HepG2 (cell line): Measurements from ENCODE around the gene C1QTNF3. TPM values are rescaled to one million over a fixed set of nuclear protein-coding genes. Genes with fewer than 3 reads are reported as not detected.

ENCODE experiments used
- BRD4 ChIP-seq: sonication (generic); formaldehyde crosslinking; IDR thresholded peaks from 2 replicates; pipeline ENCODE4 v1.4.0; 2020; ENCODE audit warnings: missing genetic modification reagents
- CEBPB ChIP-seq: IDR thresholded peaks from 2 replicates; pipeline ENCODE4 v1.6.1; 2011; ENCODE audit warnings: low read depth, low read length, improper control_type of control experiment, borderline replicate concordance
- CHD4 ChIP-seq: fragments of 200-600 bp; sonication (generic); IDR thresholded peaks from 2 replicates; pipeline ENCODE4 v1.7.0; 2017; ENCODE audit warnings: mild to moderate bottlenecking, low read length, borderline replicate concordance
- KDM5A ChIP-seq: fragments of 200-600 bp; sonication (generic); IDR thresholded peaks from 2 replicates; pipeline ENCODE4 v1.7.0; 2018; ENCODE audit warnings: antibody characterized with exemption, mild to moderate bottlenecking, low read length, borderline replicate concordance
- KDM6A ChIP-seq: IDR thresholded peaks from 2 replicates; pipeline ENCODE4 v1.6.1; 2016; ENCODE audit warnings: low read depth
- KMT2A ChIP-seq: sonication (generic); formaldehyde crosslinking; IDR thresholded peaks from 2 replicates; pipeline ENCODE4 v1.4.0; 2020; ENCODE audit warnings: missing genetic modification reagents
- MAX ChIP-seq: IDR thresholded peaks from 2 replicates; pipeline ENCODE4 v1.6.1; 2012; ENCODE audit warnings: inconsistent platforms
- PHF8 ChIP-seq: sonication (generic); formaldehyde crosslinking; IDR thresholded peaks from 2 replicates; pipeline ENCODE4 v1.5.0; 2020; ENCODE audit warnings: missing genetic modification reagents
- THYN1 ChIP-seq: sonication (generic); formaldehyde crosslinking; IDR thresholded peaks from 2 replicates; pipeline ENCODE4 v1.8.1; 2023; ENCODE audit warnings: low read depth, mild to moderate bottlenecking, moderate library complexity, missing genetic modification reagents, borderline replicate concordance
- ZBTB14 ChIP-seq: sonication (generic); formaldehyde crosslinking; IDR thresholded peaks from 2 replicates; pipeline ENCODE4 v1.4.0; 2020; ENCODE audit warnings: missing genetic modification reagents
- ZBTB34 ChIP-seq: sonication (generic); formaldehyde crosslinking; IDR thresholded peaks from 2 replicates; pipeline ENCODE4 v1.8.0; 2022; ENCODE audit warnings: mild to moderate bottlenecking, missing genetic modification reagents
- ZBTB37 ChIP-seq: sonication (generic); formaldehyde crosslinking; IDR thresholded peaks from 2 replicates; pipeline ENCODE4 v1.4.0; 2020; ENCODE audit warnings: mild to moderate bottlenecking, missing genetic modification reagents
- ZNF17 ChIP-seq: sonication (generic); formaldehyde crosslinking; IDR thresholded peaks from 2 replicates; pipeline ENCODE4 v1.5.0; 2020; ENCODE audit warnings: mild to moderate bottlenecking, missing genetic modification reagents
- ZNF251 ChIP-seq: sonication (generic); formaldehyde crosslinking; IDR thresholded peaks from 2 replicates; pipeline ENCODE4 v1.9.0; 2021; ENCODE audit warnings: mild to moderate bottlenecking, missing genetic modification reagents
- ZNF256 ChIP-seq: sonication (generic); formaldehyde crosslinking; conservative IDR thresholded peaks from 2 replicates; pipeline ENCODE4 v1.4.0; 2020; ENCODE audit warnings: missing genetic modification reagents
- ZNF407 ChIP-seq: sonication (generic); formaldehyde crosslinking; IDR thresholded peaks from one replicate; pipeline ENCODE4 v1.5.1; 2020; ENCODE audit warnings: mild to moderate bottlenecking, missing genetic modification reagents; ENCODE audit errors: not compliant biosample characterization
- ZNF790 ChIP-seq: sonication (generic); formaldehyde crosslinking; IDR thresholded peaks from 2 replicates; pipeline ENCODE4 v1.8.0; 2022; ENCODE audit warnings: missing genetic modification reagents, mild to moderate bottlenecking, borderline replicate concordance
- polyA plus RNA-seq, 8 experiments: library from polyadenylated mRNA; depleted of rRNA in 3 of 8; stranded (reverse) in 7 of 8; unstranded in 1 of 8; fragments of >200 nt; fragmentation: Illumina TruSeq in 4 of 8; extraction: Trizol in 4 of 8; gene quantifications; 2 replicates each; pipeline versions ENCODE4 v1.2.1 to v1.2.3, GENCODE V29; 2011 to 2016; ENCODE audit warnings: low read depth in 4 of 8, missing spikeins in 1 of 8, mixed read lengths in 1 of 8; ENCODE audit not compliant: insufficient read depth in 1 of 8
- total RNA-seq, 5 experiments: library from RNA; depleted of rRNA; stranded (reverse); fragments of >200 nt; fragmentation: Illumina TruSeq; extraction: Trizol; gene quantifications; 2 replicates each; pipeline ENCODE4 v1.2.3, GENCODE V29; 2016; ENCODE audit warnings: low read depth in 1 of 5

The C1QTNF3 gene
- total and polyA plus RNA-seq, 2 of the 13 experiments (the other 11 are each of a cell fraction or from before 2014, with no cell fraction given), result 3.3 to 10.8 TPM

- TF ChIP-seq ZNF407 (no peak), ZNF790 (CRISPR knock-in tag) (no peak), THYN1 (CRISPR knock-in tag) (no peak), ZBTB14 (no peak), ZBTB37 (no peak), KDM6A (CRISPR knock-in tag) (peak; percentile 50; the same call in 1 of the 2 replicates), PHF8 (CRISPR knock-in tag) (no peak), ZNF251 (CRISPR knock-in tag) (no peak), ZNF17 (CRISPR knock-in tag) (no peak), MAX (0 out of 2 replicates have a peak, but pooled peaks have one; percentile 20), ZBTB34 (CRISPR knock-in tag) (peak; percentile 63; the same call in 1 of the 2 replicates), CEBPB (no peak), BRD4 (CRISPR knock-in tag) (no peak), KDM5A (no peak), CHD4 (no peak), KMT2A (no peak), ZNF256 (CRISPR knock-in tag) (no peak)
These were observed 8.3 kb downstream of the C1QTNF3 start (continued) for GRCh38 chr5:34034534-34035327.
